Caki2 (cell line): ENCODE data around the gene SHISAL2A. TPM values are rescaled to one million over a fixed set of nuclear protein-coding genes. Genes with fewer than 3 reads are reported as not detected.

Experiments
- DNase-seq: peaks from one replicate; pipeline ENCODE4 v3.0.0-alpha.2; 2015; ENCODE audit warnings: low read depth
- in situ Hi-C: cut with HindIII; loops from 2 replicates; pipeline ENCODE4 v1.10.0; 2016; ENCODE audit warnings: low sequenced_read_pairs, low pct_unique_long_range_greater_than_20kb, mixed read lengths
- total RNA-seq: library from RNA; depleted of rRNA; stranded (reverse); fragments of >200 nt; shearing (Covaris generic); gene quantifications from 2 replicates; pipeline ENCODE4 v1.2.3, GENCODE V29; 2014; ENCODE audit warnings: low replicate concordance; rRNA removed

SHISAL2A gene
- total RNA-seq, 1 experiment from 2014 or later = not detected

DNA sequence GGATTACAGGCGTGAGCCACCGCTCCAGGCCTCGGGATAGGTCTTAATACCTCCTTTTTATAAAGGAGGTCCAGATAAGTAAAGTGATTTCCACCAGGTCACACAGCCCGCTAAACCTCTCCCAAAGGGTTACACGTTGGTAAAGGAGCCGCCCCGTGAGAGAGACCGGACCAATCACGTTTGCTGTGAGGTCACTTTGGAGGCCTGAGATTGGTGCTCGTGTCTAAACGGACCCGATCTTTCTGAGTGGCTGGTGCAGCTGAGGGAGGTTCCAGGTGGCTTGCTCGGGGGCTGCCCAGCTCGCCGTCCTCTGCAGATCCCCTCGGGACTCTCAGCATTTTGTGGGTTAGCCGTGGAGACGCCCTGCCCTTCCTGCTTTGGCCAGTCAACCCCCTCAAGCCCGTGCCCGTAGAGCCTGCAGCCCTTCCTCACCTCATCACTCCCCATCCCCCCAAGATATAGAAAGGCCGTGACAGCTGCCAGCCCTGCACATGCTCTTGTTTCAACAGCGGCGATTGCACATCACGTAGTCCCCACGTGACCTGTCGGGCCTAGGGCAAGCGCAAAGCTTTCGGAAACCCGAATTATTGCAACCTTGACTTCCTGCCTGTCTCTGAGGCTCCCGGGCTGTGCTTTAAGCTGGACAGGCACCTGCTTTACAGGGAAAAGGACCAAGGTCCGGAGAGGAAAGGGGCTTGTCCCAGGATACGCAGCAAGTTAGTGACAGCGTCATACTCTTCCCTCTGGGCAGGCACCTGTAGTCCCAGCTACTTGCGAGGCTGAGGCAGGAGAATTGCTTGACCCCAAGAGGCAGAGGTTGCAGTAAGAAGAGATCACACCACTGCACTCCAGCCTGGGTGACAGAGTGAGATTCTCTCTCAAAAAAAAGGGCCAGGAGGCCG, 70.2 kb downstream of the SHISAL2A start:
- in situ Hi-C loops = no loop called here
- peak; percentile 91 for DNase-seq

GRCh38 chr1:52706136-52706670, 73.2 kb downstream of the SHISAL2A start:
- in situ Hi-C loops = no loop called here
- DNase-seq = no peak

Other genes with a start within 250 kb of the SHISAL2A start
- 13.3 and 18.0 TPM in 2 replicates for gene ORC1, start 228.7 kb upstream of the SHISAL2A start, total RNA-seq
- gene PRPF38A, start 228.6 kb upstream of the SHISAL2A start, total RNA-seq = 9.4 and 21.8 TPM in 2 replicates
- gene TUT4, start 80.1 kb upstream of the SHISAL2A start, total RNA-seq = 2.4 and 9.4 TPM in 2 replicates
- gene GPX7, start 30.8 kb upstream of the SHISAL2A start, total RNA-seq = not detected in 2 replicates
- gene COA7, start 65.2 kb downstream of the SHISAL2A start, total RNA-seq = 10.6 and 12.3 TPM in 2 replicates
- 6.6 and 14.7 TPM in 2 replicates for gene ZYG11B, start 93.3 kb downstream of the SHISAL2A start, total RNA-seq
- 1.4 and 4.2 TPM in 2 replicates for gene ZYG11A, start 209.6 kb downstream of the SHISAL2A start, total RNA-seq